GM19351 (cell line): ENCODE data around the gene IL1RAPL2.

Experiments
- ATAC-seq: cut with Tn5 transposase; IDR thresholded peaks from one replicate; pipeline ENCODE4 v1.9.1; 2021; ENCODE audit warnings: mild to moderate bottlenecking, moderate library complexity; ENCODE audit not compliant: unreplicated experiment

The IL1RAPL2 gene

GRCh38 chrX:105550043-105550663 is 984.2 kb downstream of the IL1RAPL2 start:
- ATAC-seq, result no peak

- no peak for ATAC-seq
Measured at GRCh38 chrX:105552395-105552794, 986.4 kb downstream of the IL1RAPL2 start.

- no peak for ATAC-seq
Measured at GRCh38 chrX:105553118-105553517, 987.1 kb downstream of the IL1RAPL2 start.

GRCh38 chrX:105564501-105564900 is 998.5 kb downstream of the IL1RAPL2 start:
- no peak for ATAC-seq

- ATAC-seq, result no peak
Measured at GRCh38 chrX:105565856-105566255, 999.9 kb downstream of the IL1RAPL2 start.

- ATAC-seq, result no peak
Measured at GRCh38 chrX:105567082-105567481, 1001.1 kb downstream of the IL1RAPL2 start.

GRCh38 chrX:105608745-105609144 is 1042.7 kb downstream of the IL1RAPL2 start:
- no peak for ATAC-seq

GRCh38 chrX:105609530-105609929 is 1043.5 kb downstream of the IL1RAPL2 start:
- ATAC-seq, result no peak

GRCh38 chrX:105610411-105610810 is 1044.4 kb downstream of the IL1RAPL2 start:
- ATAC-seq, result no peak

- no peak for ATAC-seq
Measured at GRCh38 chrX:105618393-105619101, 1052.5 kb downstream of the IL1RAPL2 start.

- no peak for ATAC-seq
Measured at GRCh38 chrX:105634180-105634579, 1068.2 kb downstream of the IL1RAPL2 start.

GRCh38 chrX:105635794-105636193 is 1069.8 kb downstream of the IL1RAPL2 start:
- no peak for ATAC-seq

- ATAC-seq, result no peak
Measured at GRCh38 chrX:105636667-105637066, 1070.7 kb downstream of the IL1RAPL2 start.

- no peak for ATAC-seq
Measured at GRCh38 chrX:105645667-105646357, 1079.8 kb downstream of the IL1RAPL2 start.

- ATAC-seq, result no peak
Measured at GRCh38 chrX:105646592-105647372, 1080.8 kb downstream of the IL1RAPL2 start.

GRCh38 chrX:105647749-105648148 is 1081.8 kb downstream of the IL1RAPL2 start:
- ATAC-seq, result no peak

GRCh38 chrX:105648732-105649131 is 1082.7 kb downstream of the IL1RAPL2 start:
- ATAC-seq, result no peak

GRCh38 chrX:105650577-105650976 is 1084.6 kb downstream of the IL1RAPL2 start:
- no peak for ATAC-seq

GRCh38 chrX:105650986-105651385 is 1085.0 kb downstream of the IL1RAPL2 start:
- no peak for ATAC-seq

GRCh38 chrX:105653891-105654290 is 1087.9 kb downstream of the IL1RAPL2 start:
- no peak for ATAC-seq

GRCh38 chrX:105658136-105658535 is 1092.1 kb downstream of the IL1RAPL2 start:
- no peak for ATAC-seq
